Measurements from ENCODE around the gene APOA5.

GRCh38 chr11:116814502-116814901 is 22.8 kb upstream of the APOA5 start:
- no peak for TF ChIP-seq EZH2 (IDR thresholded peaks at IDR 0.05; ENCODE audit: insufficient read depth, poor library complexity, severe bottlenecking)
- no peak for TF ChIP-seq EZH2phosphoT487 (IDR thresholded peaks at IDR 0.05; ENCODE audit: insufficient read depth, low read depth)

All from GM23248 (cell line).